GM23338 (cell line): ENCODE results near the gene GCK. TPM values are rescaled to one million over a fixed set of nuclear protein-coding genes. Genes with fewer than 3 reads are reported as not detected.

Experiments used
- ATAC-seq: fragments of 200-7000 bp; cut with Tn5 transposase; 3 replicates; pipeline ENCODE4 v1.9.1; 2020
- DNase-seq: peaks from one replicate; pipeline ENCODE4 v3.0.0-alpha.2; 2015; ENCODE audit warnings: low spot score
- H2AFZ ChIP-seq: fragments of 200-600 bp; sonication (generic); 2 replicates; pipeline ENCODE4 v1.8.0; 2016; ENCODE audit warnings: antibody characterized with exemption, mild to moderate bottlenecking, moderate library complexity
- H3F3A ChIP-seq: fragments of 200-600 bp; sonication (generic); replicated peaks from 2 replicates; pipeline ENCODE4 v1.8.0; 2017; ENCODE audit warnings: antibody characterized with exemption, mixed run types, low read depth
- H3K27ac ChIP-seq: fragments of 200-600 bp; sonication (generic); 2 replicates; pipeline ENCODE4 v1.6.1; 2016; ENCODE audit warnings: low read depth
- H3K27me3 ChIP-seq: fragments of 200-600 bp; sonication (generic); 2 replicates; pipeline ENCODE4 v1.8.0; 2016; ENCODE audit warnings: mild to moderate bottlenecking, mixed run types, moderate library complexity; ENCODE audit not compliant: insufficient read depth
- H3K36me3 ChIP-seq: fragments of 200-600 bp; sonication (generic); 2 replicates; pipeline ENCODE4 v1.8.0; 2016; ENCODE audit warnings: mild to moderate bottlenecking; ENCODE audit not compliant: insufficient read depth
- H3K4me1 ChIP-seq: fragments of 200-600 bp; sonication (generic); 2 replicates; pipeline ENCODE4 v1.8.0; 2016; ENCODE audit warnings: mild to moderate bottlenecking, moderate library complexity; ENCODE audit not compliant: insufficient read depth
- H3K4me2 ChIP-seq: fragments of 200-600 bp; sonication (generic); 2 replicates; pipeline ENCODE4 v1.7.1; 2017; ENCODE audit warnings: mixed run types
- H3K4me3 ChIP-seq: fragments of 200-600 bp; sonication (generic); 2 replicates; pipeline ENCODE4 v1.6.1; 2016; ENCODE audit warnings: mixed run types
- H3K79me2 ChIP-seq: fragments of 200-600 bp; sonication (generic); replicated peaks from 2 replicates; pipeline ENCODE4 v1.8.0; 2017; ENCODE audit warnings: mild to moderate bottlenecking; ENCODE audit not compliant: insufficient read depth
- H3K9me2 ChIP-seq: fragments of 200-600 bp; sonication (generic); 2 replicates; pipeline ENCODE4 v1.8.0; 2017; ENCODE audit not compliant: insufficient read depth
- H4K20me1 ChIP-seq: fragments of 200-600 bp; sonication (generic); replicated peaks from 2 replicates; pipeline ENCODE4 v1.8.0; 2017; ENCODE audit warnings: mild to moderate bottlenecking; ENCODE audit not compliant: insufficient read depth
- H3K27ac Mint-ChIP-seq: 2 replicates; pipeline ENCODE4 v1.8.0; 2020; ENCODE audit warnings: inconsistent platforms, mild to moderate bottlenecking, moderate library complexity, mixed read lengths
- H3K27me3 Mint-ChIP-seq: 3 replicates; pipeline ENCODE4 v1.8.0; 2022; ENCODE audit warnings: low read depth, mild to moderate bottlenecking, moderate library complexity, mixed read lengths, inconsistent platforms; ENCODE audit not compliant: insufficient read depth, poor library complexity
- H3K36me3 Mint-ChIP-seq: 3 replicates; pipeline ENCODE4 v1.8.0; 2021; ENCODE audit warnings: low read depth, mild to moderate bottlenecking, inconsistent platforms, moderate library complexity, mixed read lengths
- H3K4me1 Mint-ChIP-seq: 3 replicates; pipeline ENCODE4 v1.8.0; 2020; ENCODE audit warnings: mild to moderate bottlenecking, inconsistent platforms, mixed read lengths
- H3K4me3 Mint-ChIP-seq: 3 replicates; pipeline ENCODE4 v1.8.0; 2021; ENCODE audit warnings: moderate library complexity, mild to moderate bottlenecking, inconsistent platforms, mixed read lengths
- H3K9me3 Mint-ChIP-seq: 3 replicates; pipeline ENCODE4 v1.8.0; 2020; ENCODE audit warnings: moderate library complexity, mild to moderate bottlenecking, inconsistent platforms, mixed read lengths
- CREB1 ChIP-seq: fragments of 250-450 bp; sonication (Bioruptor Pico); IDR thresholded peaks from 2 replicates; pipeline ENCODE4 v1.5.0; 2020; ENCODE audit warnings: low read depth, mild to moderate bottlenecking, moderate library complexity
- CTCF ChIP-seq, 2 experiments: fragments of 200-600 bp in 1 of 2; sonication (generic) in 1 of 2; conservative IDR thresholded peaks; 2 replicates each; pipeline versions ENCODE4 v1.5.1 to v1.6.1; 2016 to 2017; ENCODE audit warnings: antibody characterized with exemption in 2 of 2, low read depth in 2 of 2, mild to moderate bottlenecking in 2 of 2, moderate library complexity in 1 of 2
- ETS1 ChIP-seq: IDR thresholded peaks from 2 replicates; pipeline ENCODE4 v1.6.1; 2016; ENCODE audit warnings: antibody characterized with exemption
- EZH2 ChIP-seq: fragments of 200-600 bp; sonication (generic); IDR thresholded peaks from one replicate; pipeline ENCODE4 v1.8.0; 2017; ENCODE audit warnings: antibody characterized with exemption, mild to moderate bottlenecking, low read depth; ENCODE audit not compliant: unreplicated experiment
- EZH2phosphoT487 ChIP-seq: fragments of 200-600 bp; sonication (generic); IDR thresholded peaks from one replicate; pipeline ENCODE4 v1.8.1; 2018; ENCODE audit warnings: antibody characterized with exemption; ENCODE audit not compliant: unreplicated experiment
- JUNB ChIP-seq: IDR thresholded peaks from one replicate; pipeline ENCODE4 v1.6.1; 2016; ENCODE audit warnings: antibody characterized with exemption; ENCODE audit not compliant: unreplicated experiment
- NANOG ChIP-seq: IDR thresholded peaks from 2 replicates; pipeline ENCODE4 v1.6.1; 2016; ENCODE audit warnings: antibody characterized with exemption, borderline replicate concordance
- POLR2AphosphoS5 ChIP-seq: IDR thresholded peaks from 2 replicates; pipeline ENCODE4 v1.6.1; 2016; ENCODE audit warnings: antibody characterized with exemption, low read depth
- REST ChIP-seq: IDR thresholded peaks from one replicate; pipeline ENCODE4 v1.6.1; 2018; ENCODE audit warnings: antibody characterized with exemption; ENCODE audit not compliant: unreplicated experiment
- STAT1 ChIP-seq: IDR thresholded peaks from one replicate; pipeline ENCODE4 v1.6.1; 2016; ENCODE audit warnings: antibody characterized with exemption; ENCODE audit not compliant: unreplicated experiment
- ZNF114 ChIP-seq: fragments of 250-450 bp; sonication (Bioruptor Pico); IDR thresholded peaks from 2 replicates; pipeline ENCODE4 v1.5.0; 2020; ENCODE audit warnings: mild to moderate bottlenecking, moderate library complexity
- ZNF331 ChIP-seq: fragments of 250-450 bp; sonication (Bioruptor Pico); IDR thresholded peaks from 2 replicates; pipeline ENCODE4 v1.5.0; 2020; ENCODE audit warnings: low read depth, mild to moderate bottlenecking, moderate library complexity
- ZNF462 ChIP-seq: fragments of 250-450 bp; sonication (Bioruptor Pico); IDR thresholded peaks from 2 replicates; pipeline ENCODE4 v1.5.0; 2020; ENCODE audit warnings: mild to moderate bottlenecking, moderate library complexity
- polyA plus RNA-seq: library from polyadenylated mRNA; unstranded; fragments of >200 nt; fragmentation: Nextera tagmentation; extraction: Ambion mirVana; gene quantifications from 2 replicates; pipeline ENCODE4 v1.2.1, GENCODE V29; 2016
- total RNA-seq: library from RNA; depleted of rRNA; stranded (reverse); fragments of >200 nt; shearing (Covaris generic); gene quantifications from 2 replicates; pipeline ENCODE4 v1.2.3, GENCODE V29; 2014

GCK gene
- total and polyA plus RNA-seq, 2 experiments from 2014 or later: 6.1 to 7.3 TPM

- no peak overlapping the region for H3K27ac ChIP-seq
- no peak overlapping the region for H2AFZ ChIP-seq
- Mint-ChIP-seq H3K36me3 (no peaks in the 10 kb centered on the region), H3K4me1 (peaks cover 7% of the 10 kb centered on the region; the same call in 2 of the 3 replicates), H3K27ac (no peak overlapping the region), H3K9me3 (no peaks in the 10 kb centered on the region), H3K4me3 (no peak overlapping the region), H3K27me3 (peaks cover 7% of the 10 kb centered on the region)
- no peaks in the 10 kb centered on the region for H3K79me2 ChIP-seq
- no peaks in the 10 kb centered on the region; the same call in 1 of the 2 replicates for H3K9me2 ChIP-seq
- DNase-seq (no peak), ATAC-seq (no peak)
- H3K4me2 ChIP-seq: no peak overlapping the region
- no peaks in the 10 kb centered on the region for H4K20me1 ChIP-seq
- H3K4me3 ChIP-seq: no peak overlapping the region
- H3F3A ChIP-seq: no peaks in the 10 kb centered on the region
- H3K36me3 ChIP-seq: no peaks in the 10 kb centered on the region
- no peaks in the 10 kb centered on the region for H3K27me3 ChIP-seq
- no peaks in the 10 kb centered on the region for H3K4me1 ChIP-seq
- TF ChIP-seq REST (no peak), ZNF331 (no peak), CTCF (conservative IDR thresholded peaks at IDR 0.05; ENCODE audit: low read depth in 2 of 2) (no peak), POLR2AphosphoS5 (no peak), ZNF462 (CRISPR knock-in tag) (no peak), JUNB (no peak), NANOG (no peak), ETS1 (no peak), STAT1 (no peak), EZH2phosphoT487 (no peak), ZNF114 (CRISPR knock-in tag) (no peak), EZH2 (no peak), CREB1 (CRISPR knock-in tag) (no peak)
Observed at GRCh38 chr7:44172803-44173424, 16.3 kb downstream of the GCK start.
